GM18909 (cell line): Measurements from ENCODE around the gene PDE4B.
"Not testable (repeated sequence)": the region's sequence is repeated elsewhere in the genome, so short reads cannot be mapped to it uniquely, and the experiment has no call there.

Experiments used
- ATAC-seq: cut with Tn5 transposase; IDR thresholded peaks from one replicate; pipeline ENCODE4 v1.9.1; 2021; ENCODE audit warnings: mild to moderate bottlenecking; ENCODE audit not compliant: unreplicated experiment, poor library complexity

PDE4B gene

DNA sequence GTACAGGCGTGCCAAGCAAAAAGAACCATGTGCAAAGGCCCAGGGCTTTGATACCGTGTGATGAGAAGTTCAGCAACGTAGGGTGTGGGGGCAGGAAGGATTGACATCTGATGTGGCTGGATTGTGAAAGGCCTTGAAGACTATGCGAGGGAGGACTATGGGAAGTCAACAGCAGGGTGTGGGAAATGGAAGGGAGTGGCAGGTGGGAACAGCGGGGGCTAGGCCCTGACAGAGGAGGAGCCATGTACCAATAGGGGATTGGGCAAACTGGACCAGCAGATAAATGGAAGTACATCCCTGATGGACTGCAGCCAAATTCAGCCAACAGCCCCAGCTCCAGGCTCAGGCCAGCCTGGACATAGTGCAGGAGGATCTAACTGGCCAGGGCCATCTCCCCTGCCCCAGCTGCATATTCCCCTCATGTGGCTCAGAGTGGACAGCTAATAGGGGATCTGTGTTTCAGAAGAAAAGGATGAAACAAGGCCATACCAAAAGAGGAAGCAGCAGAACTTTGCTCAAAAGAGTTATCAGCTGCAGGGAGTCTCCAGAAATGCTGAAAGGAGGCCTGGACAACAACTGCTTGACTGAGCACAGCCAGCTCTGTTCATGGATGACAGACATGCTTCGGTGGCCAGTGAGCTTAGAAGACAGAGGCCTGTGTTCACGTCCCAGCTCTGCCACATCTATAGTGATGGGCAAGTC is 601.0 kb downstream of the PDE4B start:
- no peak for ATAC-seq

DNA sequence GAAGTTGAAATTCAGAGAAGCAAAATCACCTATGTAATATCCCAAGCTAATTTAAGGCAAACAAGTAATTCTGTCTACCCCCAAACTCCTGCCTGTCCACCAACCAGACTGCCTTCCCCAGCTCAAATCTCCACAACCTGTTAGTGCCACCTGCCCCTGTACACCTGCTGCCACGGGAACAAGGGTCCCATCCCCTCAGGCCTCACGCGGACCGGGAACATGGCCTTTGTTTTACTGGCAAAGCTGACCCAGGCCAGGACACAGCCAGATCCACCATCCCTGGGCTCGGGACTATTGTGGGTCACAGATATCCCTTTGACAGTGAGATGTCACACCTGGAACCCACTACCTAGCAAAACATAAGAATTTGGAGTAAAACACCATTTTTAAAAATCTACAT is 601.9 kb downstream of the PDE4B start:
- ATAC-seq: no peak

DNA sequence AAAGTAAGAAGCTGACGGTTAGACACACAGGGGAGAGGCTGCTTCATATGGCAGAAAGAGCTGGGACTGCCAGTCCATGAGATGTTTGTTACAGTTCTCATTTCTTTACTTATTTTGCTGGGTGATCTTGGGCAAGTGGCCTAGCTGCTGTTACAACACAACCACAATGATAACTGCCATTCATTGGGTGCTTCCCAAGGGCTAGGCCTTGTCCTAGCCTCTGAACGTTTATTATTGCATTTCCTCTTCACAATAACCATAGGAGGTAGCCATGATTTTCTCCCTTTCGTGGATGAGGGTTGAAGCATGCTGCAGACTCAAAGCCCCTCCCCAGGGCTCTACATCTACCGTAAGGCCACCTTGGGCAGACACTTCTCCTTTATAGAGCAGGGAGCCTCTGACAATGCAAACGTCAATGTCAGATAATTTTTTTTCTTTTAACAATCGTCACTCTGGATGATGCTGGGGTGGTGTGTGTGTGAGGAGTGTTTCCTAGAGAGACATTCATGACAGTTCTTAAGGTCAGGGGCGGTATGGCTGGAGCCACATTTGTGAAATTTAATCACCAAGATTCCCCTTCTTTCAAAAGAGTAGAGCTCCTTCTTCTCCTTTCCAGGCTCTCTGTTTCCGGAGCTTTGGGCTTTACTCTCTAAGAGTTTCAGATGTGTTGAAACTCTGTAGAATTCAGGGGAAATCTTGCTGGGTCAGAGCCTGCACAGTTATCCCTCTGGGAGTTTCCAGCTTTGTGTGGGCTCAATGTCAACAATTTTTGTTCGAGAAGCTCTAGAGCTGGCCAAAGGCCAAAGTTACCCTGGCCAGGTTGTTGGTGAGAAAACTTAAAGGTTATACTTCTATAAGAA is 602.7 kb downstream of the PDE4B start:
- no peak for ATAC-seq

DNA sequence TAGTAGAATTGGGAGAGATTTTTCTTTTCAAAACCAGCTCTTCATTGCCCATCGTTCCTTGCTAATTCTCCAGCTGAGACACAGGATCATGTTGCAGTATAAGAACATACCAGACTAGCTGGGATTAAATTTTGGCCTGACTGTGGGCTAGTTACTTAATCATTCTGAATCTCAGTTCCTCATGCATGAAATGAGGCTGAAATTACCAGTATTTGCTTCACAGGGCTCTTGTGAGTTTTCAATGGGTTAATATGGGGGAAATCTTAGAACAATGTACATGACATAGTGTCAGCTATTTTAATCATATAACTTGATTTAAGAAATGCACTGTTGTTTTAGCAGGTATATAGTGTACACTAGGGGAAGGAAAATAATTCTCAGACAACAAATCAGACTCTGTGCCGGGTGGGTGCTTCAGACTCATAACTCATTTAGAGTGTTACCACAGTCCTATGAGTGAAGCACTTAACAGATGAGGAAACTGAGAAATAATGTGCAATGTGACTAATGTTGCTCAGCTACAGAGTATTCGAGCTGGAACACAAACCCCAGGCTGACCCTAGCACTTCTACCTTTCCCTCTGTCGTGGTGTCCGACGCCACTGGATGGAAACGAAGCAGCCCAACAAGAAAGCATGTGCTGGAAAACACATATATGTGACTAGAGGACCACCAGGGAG is 603.7 kb downstream of the PDE4B start:
- peak; percentile 56 for ATAC-seq

DNA sequence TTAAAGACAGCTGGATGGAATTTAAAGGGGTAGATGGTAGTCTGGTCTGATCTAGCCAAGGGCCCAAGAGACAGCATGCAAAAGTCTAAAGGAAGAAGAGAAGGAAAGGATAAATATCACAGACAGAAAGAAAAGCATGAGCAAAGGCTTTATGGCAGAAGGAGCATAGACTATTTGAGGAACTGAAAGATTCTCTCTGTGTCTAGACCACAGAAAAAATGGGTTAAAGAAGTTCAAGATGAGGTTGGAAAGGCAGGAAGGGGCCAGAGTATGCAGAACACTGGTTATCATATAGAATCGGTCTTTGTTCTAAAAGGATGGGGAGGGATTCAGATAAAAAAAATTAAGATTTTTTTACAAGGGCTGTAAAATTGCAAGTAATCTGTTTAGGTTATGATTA is 604.5 kb downstream of the PDE4B start:
- ATAC-seq: peak; percentile 43

DNA sequence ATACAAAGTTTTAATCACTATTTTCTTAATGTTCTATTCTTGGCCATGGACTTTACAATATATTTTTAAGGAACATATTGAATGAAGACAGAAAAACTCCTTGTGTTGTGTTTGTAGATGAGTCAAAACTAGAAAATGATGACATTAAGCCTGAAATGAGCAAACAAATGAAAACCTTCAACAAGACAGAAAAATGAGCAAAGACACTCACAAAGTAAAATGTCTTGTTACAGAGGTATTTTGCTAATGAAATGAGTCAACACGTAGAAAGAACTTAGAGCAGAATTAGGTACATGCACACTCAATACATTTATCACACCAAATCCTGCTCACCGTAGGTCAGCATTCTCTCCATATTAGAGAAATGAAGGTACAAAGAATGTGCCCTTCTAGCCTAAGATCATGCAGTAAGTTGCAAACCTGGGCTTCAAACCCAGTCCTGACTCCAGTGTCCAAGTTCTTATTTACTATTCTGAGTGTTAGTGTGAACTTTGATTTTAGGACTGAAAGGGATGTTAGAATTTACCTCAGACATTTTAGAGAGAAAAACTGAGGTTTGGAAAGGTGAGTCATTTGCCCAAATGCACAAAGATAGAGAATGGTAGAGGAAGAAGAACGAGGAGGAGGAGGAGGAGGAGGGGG is 607.3 kb downstream of the PDE4B start:
- ATAC-seq: no peak

DNA sequence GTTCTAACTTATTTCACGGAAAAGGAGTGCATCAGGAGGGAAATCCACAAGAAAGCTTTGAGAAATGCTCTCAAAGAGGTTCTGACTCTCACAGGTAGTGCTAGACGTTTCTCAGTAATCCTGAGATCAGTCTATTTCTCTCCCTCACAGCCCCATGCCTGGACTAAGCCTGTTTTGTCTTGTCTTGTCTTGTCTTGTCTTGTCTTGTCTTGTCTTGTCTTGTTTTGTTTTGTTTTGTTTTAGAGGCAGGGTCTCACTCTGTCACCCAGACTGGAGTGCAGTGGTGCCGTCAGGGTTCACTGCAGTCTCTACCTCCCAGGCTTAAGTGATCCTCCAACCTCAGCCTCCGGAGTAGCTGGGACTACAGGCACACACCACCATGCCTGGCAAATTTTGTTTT is 608.0 kb downstream of the PDE4B start:
- ATAC-seq: no peak

DNA sequence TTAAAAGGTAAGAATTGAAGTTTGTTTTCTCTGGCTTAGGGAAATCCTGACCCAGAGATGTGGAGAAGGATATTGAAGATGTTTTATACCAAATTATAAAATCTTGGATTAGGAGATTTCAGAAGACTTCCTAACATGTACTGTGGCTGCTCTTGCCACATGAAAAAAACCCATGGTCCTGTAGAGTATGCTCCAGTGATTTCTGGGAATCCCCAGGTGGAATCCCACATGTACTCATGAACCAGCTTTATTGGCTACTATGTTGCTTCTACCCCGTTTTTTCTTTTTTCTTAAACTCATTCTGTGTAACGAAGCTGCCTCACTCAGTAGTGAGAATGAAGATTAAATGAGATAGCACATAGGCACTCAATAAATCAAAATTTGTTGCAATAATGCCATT is 608.5 kb downstream of the PDE4B start:
- no peak for ATAC-seq

DNA sequence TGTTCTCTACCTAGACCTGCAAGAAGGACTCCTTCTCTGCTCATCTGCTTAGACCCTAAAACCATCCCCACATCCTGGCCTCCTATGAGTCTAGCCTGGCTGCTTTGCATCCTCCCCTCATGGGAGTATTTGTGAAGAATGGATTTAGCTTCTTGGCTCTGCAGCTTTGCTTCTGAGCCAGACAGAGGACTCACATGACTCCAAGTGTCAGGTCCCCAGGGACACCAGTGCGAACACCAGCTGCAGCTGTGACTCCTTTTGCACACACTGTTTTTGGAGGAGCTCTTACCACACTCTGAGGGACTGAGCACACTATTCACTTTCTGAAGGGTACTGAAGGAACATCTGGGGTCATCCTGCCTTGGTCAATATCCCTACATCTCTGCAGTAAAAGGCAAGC is 609.5 kb downstream of the PDE4B start:
- peak; percentile 92 for ATAC-seq

DNA sequence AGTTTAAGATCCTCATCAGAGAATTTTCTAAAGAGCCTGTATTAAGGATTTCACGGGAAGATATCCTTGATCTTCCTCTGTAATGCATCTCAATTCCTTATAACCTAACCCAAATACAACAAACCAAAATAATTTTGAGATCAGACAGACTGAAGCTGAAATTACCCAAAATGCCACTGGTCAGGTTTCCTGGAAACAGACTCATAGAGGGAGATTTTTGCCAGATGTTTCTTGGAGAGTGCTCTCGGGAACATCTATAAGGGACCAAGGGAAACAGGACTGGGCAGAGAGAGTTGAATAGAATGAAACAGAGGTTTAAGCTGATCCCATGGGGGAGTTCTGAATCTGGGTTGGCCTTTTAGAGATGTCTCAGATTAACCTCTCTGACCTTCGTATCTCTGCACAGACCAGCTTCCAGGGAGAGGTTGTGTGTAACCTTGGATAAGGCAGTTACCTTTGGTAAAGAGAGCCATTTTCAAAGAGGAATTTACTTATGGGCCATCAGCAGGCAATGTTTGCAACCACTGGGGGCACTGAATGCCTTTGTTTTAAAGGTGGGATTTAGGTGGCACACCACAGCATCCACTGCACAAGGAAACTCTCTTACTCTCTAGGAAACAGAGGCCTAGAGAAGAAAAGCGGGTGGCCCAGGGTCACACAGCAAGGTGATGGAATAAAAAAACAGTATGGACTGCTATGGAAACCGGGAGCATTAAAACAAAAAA is 610.5 kb downstream of the PDE4B start:
- no peak for ATAC-seq

DNA sequence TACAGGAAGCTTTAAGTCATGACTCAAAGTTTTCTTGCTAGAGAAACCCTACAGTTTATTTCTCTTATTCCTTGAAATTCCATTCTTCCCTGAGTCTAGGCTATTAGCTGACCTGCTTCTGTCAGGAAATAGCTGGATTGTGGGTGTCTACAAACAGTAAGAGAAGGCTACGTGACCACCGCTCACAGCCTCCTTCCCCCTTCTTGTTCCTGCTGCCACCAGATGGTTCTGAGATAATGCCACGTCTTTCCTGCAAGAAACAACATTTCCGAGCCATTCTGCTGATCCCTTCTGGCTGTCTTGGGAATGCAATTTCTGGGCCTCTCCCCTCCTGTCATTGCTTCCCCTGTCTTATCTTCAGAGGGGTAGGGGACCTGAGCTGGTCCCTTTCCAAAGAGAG is 612.4 kb downstream of the PDE4B start:
- no peak for ATAC-seq

DNA sequence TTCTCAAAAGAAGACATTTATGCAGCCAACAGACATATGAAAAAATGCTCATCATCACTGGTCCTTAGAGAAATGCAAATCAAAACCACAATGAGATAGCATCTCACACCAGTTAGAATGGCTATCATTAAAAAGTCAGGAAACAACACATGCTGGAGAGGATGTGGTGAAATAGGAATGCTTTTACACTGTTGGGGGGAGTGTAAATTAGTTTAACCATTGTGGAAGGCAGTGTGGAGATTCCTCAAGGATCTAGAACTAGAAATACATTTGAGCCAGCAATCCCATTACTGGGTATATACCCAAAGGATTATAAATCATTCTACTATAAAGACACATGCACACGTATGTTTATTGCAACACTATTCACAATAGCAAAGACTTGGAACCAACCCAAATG is 618.8 kb downstream of the PDE4B start:
- not testable (repeated sequence) for ATAC-seq

DNA sequence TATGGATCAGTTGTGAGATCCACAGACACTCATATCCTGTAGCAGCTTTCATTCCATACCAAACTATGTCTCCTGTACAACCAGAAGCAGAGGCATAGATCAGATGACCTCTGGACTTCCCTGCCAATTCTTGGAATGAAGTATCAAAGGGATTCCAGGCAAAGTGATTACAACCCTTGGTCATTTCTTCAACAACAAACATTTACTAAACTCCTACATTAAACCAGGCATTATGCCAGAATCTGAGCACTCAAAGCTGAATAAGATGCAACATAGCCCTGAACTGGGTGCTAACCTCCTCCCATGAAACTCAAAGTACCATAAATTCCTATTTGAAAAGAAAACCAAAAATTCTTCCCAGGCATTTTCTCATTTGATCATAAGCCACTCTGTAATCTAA is 620.0 kb downstream of the PDE4B start:
- no peak for ATAC-seq

DNA sequence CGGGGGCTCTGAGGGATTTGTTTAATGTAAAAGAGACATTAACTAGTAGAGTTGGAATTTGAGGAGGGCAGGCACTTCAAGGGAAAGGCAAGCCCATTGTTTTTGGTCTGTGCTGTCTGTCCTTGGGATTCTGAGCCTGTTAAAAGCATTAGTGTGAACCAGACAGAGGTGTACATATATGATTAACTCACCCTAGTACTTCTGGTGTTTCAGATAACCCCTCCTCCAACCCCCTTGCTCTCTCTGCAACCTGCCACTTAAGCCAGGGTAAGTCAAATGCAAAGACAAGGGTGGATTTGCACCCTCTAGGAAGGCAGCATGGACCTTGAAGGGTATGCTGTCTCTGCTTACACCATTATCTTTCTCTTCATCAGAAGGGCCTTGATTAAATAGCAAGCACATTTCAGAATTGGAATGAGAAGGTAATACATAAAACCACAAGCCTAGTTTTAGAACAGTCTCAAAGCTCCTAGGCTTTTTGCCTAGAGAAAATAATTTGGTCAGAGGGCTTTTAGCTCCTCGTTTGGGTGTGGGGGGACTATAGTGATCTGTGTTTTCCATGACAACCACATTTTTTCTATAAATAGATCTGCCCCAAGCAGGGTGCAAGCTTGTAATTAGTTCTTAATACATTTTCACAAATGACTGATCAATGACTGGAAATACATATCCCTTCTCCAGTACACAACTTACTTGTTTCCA is 620.6 kb downstream of the PDE4B start:
- peak; percentile 96 for ATAC-seq

DNA sequence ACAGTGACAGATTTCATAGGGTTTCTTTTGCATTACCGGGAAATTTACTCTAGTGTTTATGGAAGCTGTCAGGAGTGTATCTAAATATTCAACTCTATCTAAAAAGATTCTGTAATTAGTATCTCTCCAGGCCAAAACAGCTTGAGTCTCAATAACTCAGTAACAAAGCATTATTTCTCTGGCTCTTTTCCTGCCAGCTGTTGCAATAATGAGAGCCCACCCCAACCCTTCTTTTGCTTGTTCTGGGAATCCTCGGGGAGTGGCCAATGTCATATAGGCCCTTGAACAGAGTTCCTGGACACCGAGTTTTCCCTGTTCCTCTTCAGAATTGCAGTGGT is 621.1 kb downstream of the PDE4B start:
- ATAC-seq: no peak

DNA sequence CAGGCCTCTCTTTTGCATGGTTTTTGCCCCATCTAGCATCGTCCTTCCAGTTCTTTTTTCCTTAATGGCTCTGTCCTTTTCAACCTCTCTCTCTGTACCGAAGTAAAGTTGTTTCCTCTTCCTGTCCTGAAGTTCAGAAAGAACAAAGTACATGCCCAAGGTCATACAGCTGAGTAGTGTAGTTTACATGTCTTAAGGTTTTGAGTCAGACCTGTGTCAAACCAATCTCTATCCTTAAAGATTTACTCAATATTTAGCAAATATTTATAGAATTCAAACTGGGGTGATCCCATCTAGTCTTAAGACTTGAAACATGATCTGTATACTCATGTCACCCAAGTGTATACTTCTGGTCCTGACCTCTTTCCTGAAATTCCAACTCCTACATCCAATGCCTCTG is 622.6 kb downstream of the PDE4B start:
- ATAC-seq: no peak

DNA sequence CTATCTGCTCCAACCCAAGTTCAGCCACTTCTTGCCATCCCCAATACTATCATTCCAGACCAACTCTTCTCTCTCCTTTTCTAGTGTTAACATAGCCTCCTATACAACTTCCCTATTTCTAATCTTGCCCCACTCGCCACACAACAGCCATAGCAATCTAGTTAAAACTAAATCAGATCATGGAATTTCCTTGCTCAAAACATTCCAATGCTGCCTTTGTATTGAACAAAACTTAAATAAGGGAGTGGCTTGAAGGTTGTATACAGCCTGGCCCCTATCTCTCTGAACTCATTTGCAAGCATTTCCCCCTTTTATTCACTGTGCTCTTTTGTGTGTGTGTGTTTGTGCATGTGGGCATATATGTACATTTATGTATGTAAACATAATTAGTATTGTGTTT is 623.2 kb downstream of the PDE4B start:
- no peak for ATAC-seq

DNA sequence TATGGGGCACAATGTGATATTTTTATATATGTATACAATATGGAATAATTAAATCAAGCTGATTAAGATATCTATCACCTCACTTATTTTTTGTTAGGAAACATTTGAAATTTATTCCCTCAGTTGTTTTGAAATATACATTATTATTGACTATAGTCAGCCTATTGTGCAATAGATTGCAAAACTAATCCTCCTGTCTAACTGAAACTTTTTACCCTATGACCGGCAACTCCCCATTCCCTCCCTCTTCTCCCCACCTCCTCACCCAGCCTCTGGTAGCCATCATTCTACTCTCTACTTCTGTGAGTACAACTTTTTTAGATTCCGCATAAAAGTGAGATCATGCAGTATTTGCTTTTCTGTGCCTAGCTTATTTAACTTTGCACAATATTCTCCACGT is 623.6 kb downstream of the PDE4B start:
- ATAC-seq: no peak

DNA sequence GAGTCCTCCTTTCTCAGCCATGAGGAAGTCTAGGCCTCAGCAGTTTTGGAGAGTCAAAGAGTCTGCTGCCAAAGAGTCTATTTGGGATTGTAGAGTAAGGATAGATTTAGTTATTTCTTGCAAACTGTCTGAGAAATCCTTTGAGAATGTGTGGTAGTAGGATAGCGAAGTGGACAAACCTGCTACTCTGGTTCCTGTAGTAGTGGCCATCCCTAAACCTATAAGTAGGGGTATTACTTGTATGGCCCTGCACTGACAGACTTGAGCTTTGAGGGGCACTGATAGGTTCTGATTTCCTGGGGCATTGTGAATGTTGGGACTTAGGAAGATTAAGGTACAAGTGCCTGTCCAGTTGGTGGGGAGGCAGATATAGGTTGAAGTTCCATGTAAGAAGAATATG is 625.3 kb downstream of the PDE4B start:
- ATAC-seq: no peak

DNA sequence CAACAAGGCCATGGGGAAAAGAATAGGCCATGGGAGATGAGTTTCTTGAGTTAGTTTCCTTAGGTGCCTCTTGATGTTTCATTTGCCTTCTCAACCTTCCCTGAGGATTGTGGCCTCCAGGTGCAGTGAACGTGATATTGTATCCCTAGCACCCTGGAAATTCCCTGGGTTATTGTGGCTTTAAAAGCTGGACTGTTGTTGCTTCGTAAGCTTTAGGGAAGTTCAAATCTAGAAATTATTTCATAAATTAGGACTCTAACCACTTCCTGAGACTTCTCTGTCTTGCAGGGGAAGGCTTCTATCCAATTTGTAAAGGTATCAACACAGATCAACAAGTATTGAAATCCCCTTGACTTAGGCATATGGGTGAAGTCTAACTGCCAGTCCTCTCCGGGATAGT is 627.5 kb downstream of the PDE4B start:
- ATAC-seq: not testable (repeated sequence)
